NCI-H2081 (cell line): ENCODE data around the gene PPY.
"Not testable (repeated sequence)": the region's sequence is repeated elsewhere in the genome, so short reads cannot be mapped to it uniquely, and the experiment has no call there.

Experiments used
- DNase-seq, 2 experiments: peaks; one replicate each; lab custom pipeline; 2025; lab: John Stamatoyannopoulos, UW

Gene PPY

GRCh38 chr17:43942051-43942685 lies at the start of gene PPY:
Gene PPY (minus strand): TSS chr17:43942476. CDS start chr17:43941654, 822 bp downstream.
- no peak for DNase-seq

- DNase-seq, result no peak
Measured at GRCh38 chr17:43988301-43988700, 46.0 kb upstream of the PPY start.

GRCh38 chr17:43987131-43988021 lies 45.1 kb upstream of the PPY start:
- DNase-seq, result no peak

DNA sequence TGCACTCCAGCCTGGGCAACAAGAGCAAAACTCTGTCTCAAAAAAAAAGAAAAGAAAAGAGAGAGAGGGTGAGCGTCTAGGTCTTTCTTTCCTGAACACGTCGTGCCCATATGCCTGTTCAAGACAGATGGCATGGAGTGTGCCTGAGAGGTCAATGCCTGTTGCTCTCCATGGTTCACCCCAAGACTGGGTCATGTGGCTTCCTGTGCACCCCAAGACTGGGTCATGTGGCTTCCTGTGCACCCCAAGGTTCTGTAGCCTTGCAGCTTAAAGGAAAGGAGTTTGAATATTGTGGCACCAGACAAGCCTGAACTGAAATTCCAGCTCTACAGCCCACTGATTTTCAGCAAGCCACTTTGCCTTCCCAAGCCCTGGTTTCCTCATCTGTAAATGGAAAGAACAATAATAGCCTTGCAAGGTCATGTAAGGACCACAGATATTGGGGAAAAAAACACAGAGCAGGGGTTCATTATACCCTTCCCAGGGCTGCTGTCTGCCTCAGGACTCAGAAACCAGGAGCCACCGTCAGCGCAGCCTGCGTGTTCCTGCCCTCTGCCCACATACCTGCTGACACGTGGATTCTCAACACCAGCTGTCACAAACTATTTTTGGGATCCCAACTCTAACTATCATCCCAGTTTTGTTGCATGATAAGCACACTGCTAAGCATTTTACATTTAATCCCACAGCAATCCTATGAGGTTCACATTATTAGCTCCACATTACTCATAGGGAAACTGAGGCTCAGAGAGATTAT lies 44.1 kb upstream of the PPY start:
- DNase-seq, result no peak

DNA sequence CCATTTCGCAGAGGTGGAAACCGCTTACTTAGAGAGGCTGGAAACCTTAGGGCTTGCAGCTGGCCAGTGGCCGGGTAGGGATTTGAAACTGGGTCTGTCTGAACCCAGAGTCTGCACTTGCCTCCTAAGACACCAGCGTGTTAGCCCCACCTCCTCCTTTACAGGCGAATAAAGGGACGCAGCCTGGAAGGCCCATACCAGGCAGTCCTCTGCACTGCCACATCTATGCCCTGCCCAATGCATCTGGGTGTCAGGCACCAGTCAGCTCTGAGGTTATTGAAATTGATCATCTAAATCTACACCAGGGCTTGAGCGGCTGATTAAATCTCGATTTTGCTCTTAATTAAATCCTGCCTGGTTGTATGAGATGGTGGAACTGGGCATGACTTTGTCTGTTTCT lies 42.2 kb upstream of the PPY start:
- no peak for DNase-seq

DNA sequence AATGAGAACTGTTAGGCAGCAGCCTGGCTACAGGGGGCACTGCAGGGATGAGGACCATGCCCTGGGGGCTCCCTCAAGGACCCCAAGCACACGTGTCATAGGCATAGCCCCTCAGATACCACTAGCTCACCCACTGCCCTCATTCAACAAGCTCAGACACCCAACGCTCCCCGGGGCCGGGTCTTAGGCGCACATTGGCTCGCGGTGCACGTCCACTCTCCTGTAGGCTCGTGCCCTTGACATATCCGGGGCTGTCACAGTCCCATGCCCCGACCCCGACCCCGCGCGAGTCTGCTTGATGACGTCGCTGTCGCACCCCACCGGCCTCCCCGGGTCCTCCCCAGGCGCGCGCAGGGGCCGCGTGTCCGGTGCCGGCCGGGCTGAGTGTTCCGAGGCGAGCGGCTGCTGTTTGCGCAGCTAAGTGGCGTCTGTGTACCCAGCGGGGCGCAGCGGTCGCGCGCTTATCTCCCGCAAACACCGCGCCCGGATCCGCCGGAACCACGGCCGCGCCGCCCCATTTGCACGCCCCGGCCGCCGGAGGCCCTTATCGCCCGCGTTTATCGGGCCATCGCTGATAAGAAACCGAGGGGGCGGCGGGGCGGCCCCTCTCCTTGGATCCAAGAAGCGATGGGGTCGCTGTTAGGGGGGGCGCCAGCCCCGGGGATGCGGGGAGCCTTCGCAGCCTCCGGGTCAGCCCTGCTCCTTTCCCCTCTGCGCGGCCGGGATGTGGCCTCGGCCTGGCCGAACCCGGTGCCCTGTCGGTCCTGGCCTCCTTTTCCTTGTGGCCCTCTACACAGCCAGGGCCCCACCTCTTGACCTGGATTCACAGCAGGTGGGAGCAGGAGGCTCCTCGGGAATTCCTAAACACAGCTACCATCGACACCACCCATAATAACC lies 41.5 kb upstream of the PPY start:
- peak; percentile 47 to 59 for DNase-seq

GRCh38 chr17:43983196-43983514 lies 40.9 kb upstream of the PPY start:
- no peak for DNase-seq

GRCh38 chr17:43982171-43982570 lies 39.9 kb upstream of the PPY start:
- DNase-seq, result no peak

GRCh38 chr17:43979671-43980070 lies 37.4 kb upstream of the PPY start:
- DNase-seq, result no peak

DNA sequence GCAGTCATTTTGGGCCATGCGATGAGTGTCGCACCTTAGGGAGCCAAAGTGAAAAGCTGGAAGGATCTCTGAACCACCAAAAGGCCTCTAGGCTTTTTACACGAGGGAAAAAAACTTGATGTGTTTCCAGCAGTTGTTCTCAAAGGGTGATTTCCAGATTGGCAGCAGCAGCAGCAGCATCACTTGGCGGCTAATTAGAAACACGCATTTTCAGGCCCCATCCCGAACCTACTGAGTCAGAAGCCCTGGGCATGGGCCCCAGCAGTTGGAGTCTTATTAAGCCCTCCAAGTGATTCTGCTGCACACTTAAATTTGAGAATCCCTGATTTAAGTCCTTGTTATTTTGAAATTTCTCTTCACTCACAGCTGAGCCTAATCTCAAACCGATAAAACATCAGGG lies 36.7 kb upstream of the PPY start:
- DNase-seq, result no peak

DNA sequence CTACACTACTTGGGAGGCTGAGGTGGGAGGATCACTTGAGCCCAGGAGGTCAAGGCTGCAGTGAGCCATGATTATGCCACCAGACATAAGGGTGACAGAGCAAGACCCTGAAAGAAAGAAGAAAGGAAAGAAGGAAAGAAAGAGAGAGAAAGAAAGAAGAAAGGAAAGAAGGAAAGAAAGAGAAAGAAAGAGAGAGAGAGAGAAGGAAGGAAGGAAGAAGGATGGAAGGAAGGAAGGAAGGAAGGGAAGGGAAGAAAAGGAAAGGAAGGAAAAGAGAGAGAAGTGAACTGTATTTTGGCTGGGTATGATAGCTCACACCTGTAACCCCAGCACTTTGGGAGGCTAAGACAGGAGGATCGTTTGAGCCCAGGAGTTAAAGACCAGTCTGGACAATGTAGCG lies 35.8 kb upstream of the PPY start:
- DNase-seq, result no peak

GRCh38 chr17:43976963-43977837 lies 34.9 kb upstream of the PPY start:
- DNase-seq, result no peak

DNA sequence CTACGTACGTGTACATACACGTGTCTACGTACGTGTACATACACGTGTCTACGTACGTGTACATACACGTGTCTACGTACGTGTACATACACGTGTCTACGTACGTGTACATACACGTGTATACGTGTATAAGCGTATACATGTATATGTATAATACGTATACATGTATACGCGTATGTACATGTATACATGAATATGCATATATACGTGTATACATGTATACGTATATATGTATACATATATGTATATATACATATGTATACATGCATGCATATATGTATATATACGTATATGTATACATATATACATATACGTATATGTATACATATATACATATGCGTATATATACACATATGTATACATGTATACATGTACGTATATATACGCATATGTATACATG lies 33.6 kb upstream of the PPY start:
- no peak for DNase-seq

GRCh38 chr17:43974382-43975266 lies 32.3 kb upstream of the PPY start:
- DNase-seq, result no peak

GRCh38 chr17:43972444-43973212 lies 30.4 kb upstream of the PPY start:
- not testable (repeated sequence) for DNase-seq

- DNase-seq, result not testable (repeated sequence)
Measured at GRCh38 chr17:43971436-43971835, 29.2 kb upstream of the PPY start.

DNA sequence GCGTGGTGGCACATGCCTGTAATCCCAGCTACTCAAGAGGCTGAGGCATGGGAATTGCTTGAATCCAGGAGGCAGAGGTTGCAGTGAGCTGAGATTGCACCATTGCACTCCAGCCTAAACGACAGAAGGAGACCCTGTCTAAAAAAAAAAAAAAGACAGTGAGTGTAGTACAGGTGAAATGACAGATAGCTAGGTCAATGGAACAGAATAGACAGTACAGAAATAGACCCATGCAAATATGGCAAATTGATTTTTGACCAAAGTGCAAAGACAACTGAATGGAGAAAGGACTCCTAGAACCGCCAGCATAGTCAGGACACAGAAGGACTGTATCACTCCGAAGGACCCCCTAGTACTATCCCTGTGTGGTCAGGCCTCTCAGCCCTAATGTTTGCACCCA lies 28.1 kb upstream of the PPY start:
- DNase-seq, result no peak

DNA sequence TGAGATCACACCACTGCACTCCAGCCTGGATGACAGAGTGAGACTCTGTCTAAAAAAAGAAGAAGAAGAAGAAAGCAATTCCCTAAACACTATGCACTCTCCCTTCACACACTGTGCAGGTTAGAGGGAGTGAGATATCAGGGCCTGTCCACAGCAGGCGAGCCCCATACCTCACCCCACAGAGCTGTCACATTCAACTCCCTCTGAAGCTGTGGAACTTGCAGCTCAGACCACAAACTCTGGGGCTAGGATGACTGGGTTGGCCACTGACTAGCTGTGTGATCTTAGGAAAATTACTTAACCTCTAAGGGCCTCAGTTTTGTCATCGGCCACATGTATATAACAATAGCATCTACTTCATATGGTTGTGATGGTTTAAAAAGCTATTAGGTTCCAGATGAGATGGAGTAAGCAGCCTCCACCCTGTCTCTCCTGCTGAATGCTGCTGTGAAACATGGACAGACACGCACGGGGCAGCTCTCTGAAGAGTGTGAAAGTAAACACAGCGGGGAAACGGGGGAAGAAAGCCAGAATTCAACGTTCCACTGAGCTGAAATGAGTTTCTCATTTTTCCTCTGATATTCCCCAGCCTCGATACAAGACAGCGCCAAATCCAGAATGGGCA lies 25.1 kb upstream of the PPY start:
- DNase-seq, result no peak

GRCh38 chr17:43966276-43966675 lies 24.0 kb upstream of the PPY start:
- no peak for DNase-seq
